ENCODE measurements around the gene NRROS. TPM values are rescaled to one million over a fixed set of nuclear protein-coding genes. Genes with fewer than 3 reads are reported as not detected.

NRROS gene
- total and polyA plus RNA-seq, 2 of the 13 experiments (the other 11 are each of a cell fraction or from before 2014, with no cell fraction given) = not detected

GRCh38 chr3:196636369-196637349 lies 2.8 kb upstream of the NRROS start (continued):
- TF ChIP-seq SAFB2 (CRISPR knock-in tag; IDR thresholded peaks at IDR 0.05; ENCODE audit: borderline replicate concordance, low read depth) (no peak), ZNF678 (CRISPR knock-in tag; IDR thresholded peaks at IDR 0.05) (no peak), SNAPC2 (CRISPR knock-in tag; IDR thresholded peaks at IDR 0.05) (no peak), SIX1 (CRISPR knock-in tag; IDR thresholded peaks at IDR 0.05; ENCODE audit: borderline replicate concordance) (no peak), PREB (CRISPR knock-in tag; IDR thresholded peaks at IDR 0.05) (no peak), MTERF4 (CRISPR knock-in tag; IDR thresholded peaks at IDR 0.05) (no peak), ZNF576 (CRISPR knock-in tag; IDR thresholded peaks at IDR 0.05) (no peak), BCL6 (CRISPR knock-in tag; IDR thresholded peaks at IDR 0.05) (no peak), KAT7 (CRISPR knock-in tag; IDR thresholded peaks at IDR 0.05; ENCODE audit: borderline replicate concordance) (no peak), TBX3 (IDR thresholded peaks at IDR 0.05; ENCODE audit: borderline replicate concordance) (no peak), MXI1 (IDR thresholded peaks at IDR 0.05; ENCODE audit: borderline replicate concordance, low read depth, low read length) (no peak), ZSCAN5A (CRISPR knock-in tag; IDR thresholded peaks at IDR 0.05; ENCODE audit: borderline replicate concordance) (no peak), YY1 (IDR thresholded peaks at IDR 0.05; ENCODE audit: insufficient read depth, insufficient replicate concordance, low read depth, low read length) (no peak), EED (CRISPR knock-in tag; IDR thresholded peaks at IDR 0.05) (no peak), TEF (CRISPR knock-in tag; IDR thresholded peaks at IDR 0.05) (no peak), SALL1 (CRISPR knock-in tag; IDR thresholded peaks at IDR 0.05) (peak; percentile 40; the same call in 1 of the 2 replicates), ZNF138 (CRISPR knock-in tag; IDR thresholded peaks at IDR 0.05; ENCODE audit: low read depth) (no peak), SRF (IDR thresholded peaks at IDR 0.05; ENCODE audit: low read depth, low read length) (no peak), HOXA9 (CRISPR knock-in tag; IDR thresholded peaks at IDR 0.05; ENCODE audit: borderline replicate concordance) (no peak), ZNF775 (CRISPR knock-in tag; IDR thresholded peaks at IDR 0.05; ENCODE audit: borderline replicate concordance) (no peak), ZFY (CRISPR knock-in tag; IDR thresholded peaks at IDR 0.05) (peak; percentile 40; the same call in 1 of the 2 replicates), KDM3A (CRISPR knock-in tag; IDR thresholded peaks at IDR 0.05; ENCODE audit: low read depth) (no peak), MXD1 (CRISPR knock-in tag; IDR thresholded peaks at IDR 0.05) (0 out of 2 replicates have a peak, but pooled peaks have one; percentile 33), MAX (IDR thresholded peaks at IDR 0.05) (peak; percentile 72; the same call in 1 of the 2 replicates)

Data from HepG2 (cell line).